HUES64 (cell line): ENCODE measurements around the gene EFL1.
A peak's percentile ranks its signal among the peaks of the same experiment; 100 is the strongest.

ENCODE experiments used
- H3K27ac ChIP-seq: 2 replicates; pipeline ENCODE4 v1.7.0; 2013; ENCODE audit warnings: low read depth, low read length, inconsistent platforms
- H3K27me3 ChIP-seq: 2 replicates; pipeline ENCODE4 v1.6.1; 2013; ENCODE audit warnings: mild to moderate bottlenecking, low read length; ENCODE audit not compliant: insufficient read depth
- H3K36me3 ChIP-seq: 2 replicates; pipeline ENCODE4 v1.6.1; 2013; ENCODE audit warnings: mild to moderate bottlenecking, low read length; ENCODE audit not compliant: insufficient read depth
- H3K4me1 ChIP-seq: 2 replicates; pipeline ENCODE4 v1.6.1; 2013; ENCODE audit warnings: mild to moderate bottlenecking, low read length, moderate library complexity; ENCODE audit not compliant: insufficient read depth
- H3K4me3 ChIP-seq: 2 replicates; pipeline ENCODE4 v1.5.1; 2013; ENCODE audit warnings: mild to moderate bottlenecking, low read length, moderate library complexity
- H3K9ac ChIP-seq: 2 replicates; pipeline ENCODE4 v1.6.1; 2013; ENCODE audit warnings: mild to moderate bottlenecking, low read depth, low read length
- H3K9me3 ChIP-seq: 2 replicates; pipeline ENCODE4 v1.6.1; 2013; ENCODE audit warnings: low read depth, low read length; ENCODE audit not compliant: insufficient read depth
- WGBS: fragments of 150-250, 120-280 bp; methylation state at CpG from one replicate; pipeline ENCODE4 v1.1.7; 2013; ENCODE audit warnings: missing lambda C conversion rate; 5-methylcytosine and 5-hydroxymethylcytosine counted together

The EFL1 gene

DNA sequence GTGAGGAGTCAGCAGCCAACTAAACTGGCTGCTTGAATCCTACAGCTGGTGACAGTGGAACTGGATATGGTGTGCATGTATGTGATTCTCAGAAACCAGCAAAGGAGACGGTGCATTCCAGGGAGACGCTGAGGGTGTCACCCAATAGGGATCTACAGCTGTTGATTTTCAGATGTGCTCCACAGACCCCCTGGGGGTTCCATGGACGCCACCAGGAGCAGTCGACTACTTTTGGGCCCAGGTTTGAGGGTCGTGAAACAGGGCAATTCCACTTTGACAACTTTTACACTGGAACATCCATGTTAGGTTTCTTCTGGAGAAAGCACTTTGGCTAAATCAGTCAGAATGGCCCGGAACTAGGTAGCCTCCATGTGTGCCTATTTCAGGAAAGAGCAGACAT lies 145.2 kb downstream of the EFL1 start:
- Histone ChIP-seq H3K9me3 (no peaks in the 10 kb centered on the region), H3K4me1 (no peaks in the 10 kb centered on the region), H3K36me3 (no peaks in the 10 kb centered on the region), H3K27ac (no peak overlapping the region), H3K4me3 (no peak overlapping the region), H3K27me3 (no peaks in the 10 kb centered on the region), H3K9ac (no peak overlapping the region)
- WGBS: 94% methylated on average over 6 of the region's 6 CpGs

DNA sequence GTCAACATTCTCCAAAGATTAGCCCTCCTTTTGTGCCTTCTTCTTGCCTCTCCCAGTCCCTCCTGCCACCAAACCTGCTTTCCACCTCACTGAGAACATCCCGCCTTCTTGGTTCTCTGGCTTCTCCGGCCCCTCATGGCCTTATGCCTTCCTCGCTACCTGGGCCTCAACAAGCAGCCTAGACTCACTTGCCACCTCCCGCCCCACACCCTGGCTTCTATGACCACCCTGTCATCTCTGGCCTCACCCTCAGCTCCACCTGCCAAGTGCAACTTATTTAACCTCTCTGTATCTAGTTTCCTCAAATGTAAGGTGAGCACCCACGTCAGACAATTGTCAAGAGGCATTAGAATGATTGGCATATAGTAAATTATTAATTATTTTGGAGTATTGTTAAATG lies 147.9 kb downstream of the EFL1 start:
- H3K9ac ChIP-seq: no peak overlapping the region
- no peaks in the 10 kb centered on the region for H3K36me3 ChIP-seq
- WGBS: 90% methylated on average over 5 of the region's 5 CpGs
- no peak overlapping the region for H3K27ac ChIP-seq
- H3K4me3 ChIP-seq: no peak overlapping the region
- H3K27me3 ChIP-seq: no peaks in the 10 kb centered on the region
- no peaks in the 10 kb centered on the region for H3K9me3 ChIP-seq
- no peaks in the 10 kb centered on the region for H3K4me1 ChIP-seq

DNA sequence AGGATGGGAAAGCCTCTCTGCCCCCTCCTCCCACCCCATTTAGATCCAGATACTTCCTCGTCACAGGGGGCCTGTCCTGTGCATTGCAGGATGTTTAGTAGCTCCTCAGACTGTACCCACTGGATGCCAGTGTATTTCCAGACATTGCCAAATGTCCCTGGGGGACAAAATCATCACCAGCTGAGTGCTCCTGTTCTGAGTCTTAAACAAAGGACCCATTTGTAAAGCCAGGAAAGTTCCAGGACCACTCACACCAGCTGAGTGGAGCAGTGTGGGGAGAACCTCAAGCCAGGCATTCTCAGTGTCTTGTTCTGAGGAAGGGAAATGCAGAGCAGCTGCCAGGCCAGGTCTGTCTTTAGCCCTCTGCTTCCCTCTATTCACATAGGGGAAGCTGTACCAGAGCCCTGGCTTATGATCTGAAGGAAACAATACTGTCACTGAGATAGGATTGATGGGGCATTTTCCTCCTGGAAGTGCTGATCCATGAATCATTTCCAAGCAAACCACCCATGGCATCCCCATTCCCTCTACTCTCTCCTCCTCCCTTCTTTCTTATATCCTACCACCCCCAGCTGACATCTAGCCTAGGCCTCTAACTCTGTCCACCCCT lies 149.3 kb downstream of the EFL1 start:
- no peak overlapping the region for H3K9ac ChIP-seq
- H3K4me3 ChIP-seq: no peak overlapping the region
- H3K36me3 ChIP-seq: no peaks in the 10 kb centered on the region
- WGBS: 79% methylated on average over 1 of the region's 1 CpG
- no peaks in the 10 kb centered on the region for H3K27me3 ChIP-seq
- no peaks in the 10 kb centered on the region for H3K4me1 ChIP-seq
- no peak overlapping the region for H3K27ac ChIP-seq
- no peaks in the 10 kb centered on the region for H3K9me3 ChIP-seq

DNA sequence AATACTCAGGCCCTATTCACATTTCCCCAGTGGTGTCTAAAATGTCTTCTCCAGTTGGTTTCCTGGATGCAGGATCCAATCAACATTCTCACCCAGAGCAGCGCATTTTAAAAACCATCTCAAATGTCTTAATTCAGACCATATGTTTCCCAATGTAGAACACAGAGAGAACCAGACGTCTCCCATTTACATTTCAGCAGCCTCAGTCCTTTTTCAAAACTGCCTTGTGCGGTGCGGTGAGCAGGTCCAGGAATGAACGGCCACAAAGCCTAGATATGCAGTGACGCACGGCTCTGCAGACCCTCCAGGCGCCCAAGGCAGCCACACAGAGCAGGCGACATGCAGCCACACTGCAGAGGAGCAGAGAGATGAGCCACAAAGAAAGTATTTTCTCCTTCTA lies 150.6 kb downstream of the EFL1 start:
- H3K4me1 ChIP-seq: no peaks in the 10 kb centered on the region
- no peak overlapping the region for H3K4me3 ChIP-seq
- H3K27me3 ChIP-seq: no peaks in the 10 kb centered on the region
- 96% methylated on average over 9 of the region's 9 CpGs for WGBS
- no peaks in the 10 kb centered on the region for H3K9me3 ChIP-seq
- no peak overlapping the region for H3K27ac ChIP-seq
- no peaks in the 10 kb centered on the region for H3K36me3 ChIP-seq
- H3K9ac ChIP-seq: no peak overlapping the region

DNA sequence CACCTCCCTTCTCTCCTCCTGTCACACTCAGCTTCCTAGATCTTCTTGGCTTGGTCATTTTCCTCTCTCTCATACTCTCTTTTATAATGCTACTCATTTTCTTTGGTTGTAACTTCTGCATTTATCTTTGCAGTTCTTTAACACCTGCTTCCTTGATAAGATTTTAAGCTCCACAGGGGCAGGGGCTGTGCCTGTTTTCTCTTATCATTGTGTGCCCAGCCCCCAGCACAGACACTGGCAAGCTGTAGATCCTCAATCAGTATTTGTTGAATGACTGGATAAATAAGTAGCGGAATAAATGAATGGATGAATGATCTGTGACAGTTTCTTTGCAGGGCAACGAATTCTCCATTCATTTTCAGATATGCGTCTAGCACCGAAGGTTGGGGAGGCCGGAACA lies 152.4 kb downstream of the EFL1 start:
- Histone ChIP-seq H3K4me3 (no peak overlapping the region), H3K27ac (no peak overlapping the region), H3K9me3 (no peaks in the 10 kb centered on the region), H3K27me3 (no peaks in the 10 kb centered on the region), H3K36me3 (no peaks in the 10 kb centered on the region), H3K4me1 (no peaks in the 10 kb centered on the region), H3K9ac (no peak overlapping the region)
- 94% methylated on average over 5 of the region's 5 CpGs for WGBS

DNA sequence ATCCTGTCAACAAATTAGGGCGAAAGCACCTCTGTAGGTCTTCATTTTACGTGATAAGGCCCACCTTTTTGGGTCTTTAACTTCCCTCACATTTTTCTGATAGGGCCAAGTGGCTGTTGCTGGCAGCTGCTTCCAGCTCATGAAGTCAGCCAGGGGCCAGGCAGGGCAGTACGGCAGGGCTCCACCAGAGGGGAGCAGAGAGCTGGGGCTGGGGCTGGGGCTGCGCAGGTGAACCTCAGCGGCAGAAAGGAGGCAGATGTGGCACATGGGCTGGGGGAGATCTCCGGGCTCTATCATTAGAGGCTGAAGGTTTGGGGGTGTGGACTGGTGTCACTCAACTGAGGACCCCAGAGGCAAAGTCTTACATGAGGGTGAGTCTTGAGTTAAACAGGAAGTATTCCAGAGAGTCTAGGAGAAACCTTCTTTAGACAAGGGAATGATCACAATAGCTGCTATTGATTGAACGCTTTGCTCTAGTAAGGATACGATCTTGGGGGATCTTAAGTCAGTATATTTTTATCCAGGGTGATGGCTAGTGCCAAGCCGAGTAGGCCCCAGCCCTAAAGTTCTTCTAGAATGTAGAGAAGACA lies 153.9 kb downstream of the EFL1 start:
- no peak overlapping the region for H3K4me3 ChIP-seq
- no peak overlapping the region for H3K27ac ChIP-seq
- no peaks in the 10 kb centered on the region for H3K4me1 ChIP-seq
- no peaks in the 10 kb centered on the region for H3K9me3 ChIP-seq
- H3K9ac ChIP-seq: no peak overlapping the region
- no peaks in the 10 kb centered on the region for H3K27me3 ChIP-seq
- 85% methylated on average over 9 of the region's 9 CpGs for WGBS
- no peaks in the 10 kb centered on the region for H3K36me3 ChIP-seq

DNA sequence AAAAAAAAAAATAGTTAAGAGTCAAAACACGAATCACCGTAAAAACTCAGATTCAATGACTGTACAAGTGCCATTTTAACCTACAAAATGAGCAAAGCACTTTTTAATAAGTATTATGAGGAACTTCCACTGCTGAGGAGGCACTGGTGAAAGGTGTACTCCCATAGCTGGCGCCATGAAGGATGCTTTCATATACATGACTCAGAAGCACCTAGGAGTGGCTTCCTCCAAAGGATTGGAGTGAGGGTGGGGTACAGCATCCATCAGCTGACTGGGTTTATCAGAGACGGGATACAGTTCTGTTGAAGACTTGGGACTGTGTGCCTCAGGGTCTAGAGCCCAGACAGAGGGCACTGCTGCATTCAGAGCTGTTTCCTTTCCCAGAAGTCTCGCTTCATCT lies 155.9 kb downstream of the EFL1 start:
- WGBS: 83% methylated on average over 4 of the region's 5 CpGs
- no peaks in the 10 kb centered on the region for H3K27me3 ChIP-seq
- H3K4me3 ChIP-seq: no peak overlapping the region
- no peak overlapping the region for H3K27ac ChIP-seq
- no peaks in the 10 kb centered on the region for H3K4me1 ChIP-seq
- H3K36me3 ChIP-seq: no peaks in the 10 kb centered on the region
- H3K9ac ChIP-seq: no peak overlapping the region
- no peaks in the 10 kb centered on the region for H3K9me3 ChIP-seq

DNA sequence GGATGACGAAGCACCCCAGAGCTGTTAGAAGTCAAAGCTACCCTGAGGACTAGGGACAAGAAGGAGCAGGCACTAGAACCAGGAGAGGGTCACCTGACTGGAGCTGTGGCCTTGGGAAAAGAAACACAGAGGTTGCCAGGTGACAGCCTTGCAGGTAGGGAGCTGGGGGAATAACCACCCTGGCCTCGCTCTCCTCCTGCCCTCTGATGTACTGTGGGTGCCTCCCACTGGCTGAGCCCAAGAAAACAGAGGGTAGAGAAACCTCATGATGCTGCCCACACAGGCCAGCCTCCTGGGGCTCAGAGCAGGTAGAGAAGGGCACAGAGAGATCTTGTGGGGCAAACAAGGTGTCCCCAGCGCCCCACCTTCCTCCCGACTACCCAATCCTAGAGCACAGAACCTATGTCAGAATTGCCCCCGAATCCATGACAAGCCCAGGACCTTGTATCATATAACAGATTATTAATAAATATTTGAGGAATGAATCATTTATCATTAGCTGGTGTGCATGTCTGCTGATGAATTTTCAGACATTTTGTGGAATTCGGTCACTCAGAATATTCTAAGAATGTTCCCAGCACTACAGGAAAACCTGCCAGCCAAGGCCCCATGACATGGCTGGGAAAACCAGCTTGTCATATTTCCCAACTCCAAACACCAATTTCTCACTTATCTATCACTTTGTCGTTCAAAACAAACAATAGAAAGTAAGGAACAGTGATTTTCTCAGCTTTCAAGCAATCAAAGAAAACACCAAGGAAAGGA lies 156.9 kb downstream of the EFL1 start:
- no peaks in the 10 kb centered on the region for H3K36me3 ChIP-seq
- H3K27me3 ChIP-seq: no peaks in the 10 kb centered on the region
- H3K9ac ChIP-seq: no peak overlapping the region
- H3K4me1 ChIP-seq: peaks cover 3% of the 10 kb centered on the region; the same call in 1 of the 2 replicates
- no peak overlapping the region for H3K27ac ChIP-seq
- H3K4me3 ChIP-seq: no peak overlapping the region
- 89% methylated on average over 5 of the region's 7 CpGs for WGBS
- H3K9me3 ChIP-seq: no peaks in the 10 kb centered on the region

DNA sequence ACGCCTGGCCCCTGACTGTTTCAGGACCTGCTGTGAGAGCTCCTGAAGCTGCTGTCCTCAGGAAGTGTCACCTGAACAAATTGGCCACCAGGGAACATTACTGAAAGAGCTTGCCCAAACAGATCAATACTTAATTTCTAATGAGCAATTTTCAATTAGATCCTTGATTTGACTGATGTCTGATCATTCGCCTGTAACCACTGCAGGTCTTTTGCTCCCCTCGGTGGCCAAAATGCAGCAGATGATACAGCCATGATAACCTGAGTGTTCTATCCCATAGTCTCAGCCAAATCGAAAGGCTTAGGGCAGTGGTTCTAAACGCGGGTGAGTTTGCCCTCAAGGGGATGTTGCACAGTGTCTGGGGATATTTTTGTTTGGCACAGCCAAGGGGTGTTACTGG lies 159.1 kb downstream of the EFL1 start:
- Histone ChIP-seq H3K27me3 (no peaks in the 10 kb centered on the region), H3K36me3 (no peaks in the 10 kb centered on the region), H3K9ac (no peak overlapping the region), H3K4me3 (no peak overlapping the region), H3K4me1 (peaks cover 12% of the 10 kb centered on the region), H3K27ac (no peak overlapping the region), H3K9me3 (no peaks in the 10 kb centered on the region)
- WGBS: 86% methylated on average over 6 of the region's 6 CpGs

DNA sequence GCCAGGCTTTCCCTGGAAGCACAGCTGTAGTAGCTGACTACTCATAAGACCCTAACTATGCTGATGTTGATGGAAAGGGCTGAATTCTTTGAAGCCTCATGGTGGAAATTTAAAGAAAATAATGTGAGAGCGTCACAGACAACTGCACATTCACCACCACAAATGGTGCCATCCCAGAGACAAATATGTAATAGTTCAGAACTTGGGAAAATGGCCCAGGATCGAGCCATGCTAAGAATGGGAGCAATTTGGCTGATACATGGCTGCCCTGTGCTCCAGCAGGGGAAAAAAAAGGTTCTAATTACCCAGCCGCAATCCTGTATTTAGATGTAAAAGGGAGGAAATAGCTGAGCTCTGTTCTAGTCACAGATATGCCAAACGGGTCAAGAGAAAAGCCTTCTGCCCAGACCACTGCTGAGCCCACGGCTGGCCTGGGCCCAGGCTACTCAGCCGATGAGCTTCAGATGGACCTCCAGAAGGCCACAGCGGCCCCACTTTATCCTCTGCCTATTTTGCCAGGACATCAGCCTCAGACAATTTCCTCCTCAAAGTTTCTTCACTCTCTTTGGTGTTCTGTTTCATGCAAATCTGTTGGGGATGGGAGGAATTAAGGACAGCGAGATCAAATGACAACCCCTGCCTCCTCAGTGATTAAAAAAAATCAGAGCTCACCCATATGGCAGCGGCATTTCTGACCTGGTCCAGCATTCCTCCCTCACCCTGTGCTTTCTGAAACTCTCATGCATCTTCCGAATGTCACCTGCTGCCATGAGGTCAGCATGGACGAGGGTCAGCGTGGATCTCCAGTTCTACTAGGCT lies 162.2 kb downstream of the EFL1 start:
- 51% methylated on average over 11 of the region's 12 CpGs for WGBS
- H3K36me3 ChIP-seq: no peaks in the 10 kb centered on the region
- peaks cover 12% of the 10 kb centered on the region for H3K4me1 ChIP-seq
- peak overlapping the region; percentile 10; the same call in 1 of the 2 replicates for H3K27ac ChIP-seq
- no peak overlapping the region for H3K9ac ChIP-seq
- H3K4me3 ChIP-seq: no peak overlapping the region
- H3K9me3 ChIP-seq: no peaks in the 10 kb centered on the region
- no peaks in the 10 kb centered on the region for H3K27me3 ChIP-seq

DNA sequence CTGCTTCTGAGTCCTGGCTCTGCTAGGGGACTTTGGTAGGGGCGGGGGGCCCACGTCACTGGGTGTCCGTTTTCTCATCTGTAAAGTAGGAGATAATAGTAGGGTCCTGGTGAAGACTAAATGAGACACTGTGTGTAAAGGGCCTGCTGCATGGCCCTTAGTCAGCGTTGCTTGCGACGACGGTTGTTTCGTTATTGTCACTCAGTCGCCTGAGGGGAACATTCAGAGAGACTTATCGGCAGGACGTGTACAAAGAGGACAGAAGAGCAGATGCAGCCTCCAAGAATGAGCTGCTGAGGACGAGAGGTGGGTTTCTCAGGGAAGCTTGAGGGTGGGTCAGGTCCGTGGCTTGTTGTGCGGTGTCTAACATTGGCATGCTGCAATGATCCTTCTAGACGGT lies 163.9 kb downstream of the EFL1 start:
- Histone ChIP-seq H3K9me3 (no peaks in the 10 kb centered on the region), H3K27ac (no peak overlapping the region), H3K4me3 (no peak overlapping the region), H3K27me3 (no peaks in the 10 kb centered on the region), H3K9ac (no peak overlapping the region), H3K4me1 (peaks cover 12% of the 10 kb centered on the region), H3K36me3 (no peaks in the 10 kb centered on the region)
- WGBS: 95% methylated on average over 15 of the region's 15 CpGs
